DOHH2 (cell line): Measurements from ENCODE around the gene FAS.
"Not testable (repeated sequence)": the region's sequence is repeated elsewhere in the genome, so short reads cannot be mapped to it uniquely, and the experiment has no call there.

Source experiments
- H3F3A ChIP-seq: fragments of 200-600 bp; sonication (generic), shearing (Covaris generic); 2 replicates; pipeline ENCODE4 v1.6.0; 2016; ENCODE audit warnings: antibody characterized with exemption, mild to moderate bottlenecking; ENCODE audit not compliant: control insufficient read depth, insufficient read depth
- H3K27ac ChIP-seq: fragments of 200-600 bp; sonication (generic); 2 replicates; pipeline ENCODE4 v1.5.1; 2014; ENCODE audit warnings: low read depth, mild to moderate bottlenecking, low read length, moderate library complexity
- H3K27me3 ChIP-seq: fragments of 200-600 bp; sonication (generic); 2 replicates; pipeline ENCODE4 v1.6.1; 2014; ENCODE audit warnings: mild to moderate bottlenecking, low read length, mixed read lengths; ENCODE audit not compliant: control insufficient read depth
- H3K36me3 ChIP-seq: fragments of 200-600 bp; sonication (generic); 2 replicates; pipeline ENCODE4 v1.6.1; 2014; ENCODE audit warnings: mild to moderate bottlenecking, low read length, moderate library complexity, mixed read lengths; ENCODE audit not compliant: control insufficient read depth
- H3K4me1 ChIP-seq: fragments of 200-600 bp; sonication (generic); 2 replicates; pipeline ENCODE4 v1.6.1; 2014; ENCODE audit warnings: mild to moderate bottlenecking, low read length, mixed read lengths; ENCODE audit not compliant: control insufficient read depth
- H3K4me2 ChIP-seq: fragments of 200-600 bp; sonication (generic); 2 replicates; pipeline ENCODE4 v1.6.0; 2014; ENCODE audit warnings: mild to moderate bottlenecking, low read length, moderate library complexity
- H3K4me3 ChIP-seq: fragments of 200-600 bp; sonication (generic); 2 replicates; pipeline ENCODE4 v1.5.1; 2014; ENCODE audit warnings: mild to moderate bottlenecking, low read length, mixed read lengths
- H3K79me2 ChIP-seq: fragments of 200-600 bp; sonication (generic); 2 replicates; pipeline ENCODE4 v1.6.1; 2014; ENCODE audit warnings: mild to moderate bottlenecking, low read length, mixed read lengths; ENCODE audit not compliant: control insufficient read depth
- H3K9me2 ChIP-seq: fragments of 200-600 bp; sonication (generic); replicated peaks from 2 replicates; pipeline ENCODE4 v1.6.1; 2014; ENCODE audit warnings: mild to moderate bottlenecking, low read length, mixed read lengths; ENCODE audit not compliant: control insufficient read depth
- H3K9me3 ChIP-seq: fragments of 200-600 bp; sonication (generic); 2 replicates; pipeline ENCODE4 v1.6.1; 2014; ENCODE audit warnings: antibody characterized with exemption, low read length, mixed read lengths; ENCODE audit not compliant: control insufficient read depth, insufficient read depth
- H4K20me1 ChIP-seq: fragments of 200-600 bp; sonication (generic); 2 replicates; pipeline ENCODE4 v1.6.0; 2014; ENCODE audit warnings: low read depth, mild to moderate bottlenecking, antibody characterized with exemption, low read length, moderate library complexity; ENCODE audit not compliant: control insufficient read depth, insufficient read depth
- EZH2phosphoT487 ChIP-seq: fragments of 200-600 bp; sonication (generic); IDR thresholded peaks from 2 replicates; pipeline ENCODE4 v1.6.1; 2017; ENCODE audit warnings: borderline replicate concordance, mild to moderate bottlenecking, antibody characterized with exemption, low read length, moderate library complexity, mixed read lengths
- TF ChIP-seq, protein P1 (sequence below): fragments of 200-600 bp; sonication (generic); IDR thresholded peaks from one replicate; pipeline ENCODE4 v1.5.1; 2014; ENCODE audit warnings: antibody characterized with exemption, mild to moderate bottlenecking, low read depth, low read length; ENCODE audit not compliant: poor library complexity, severe bottlenecking

FAS gene

DNA sequence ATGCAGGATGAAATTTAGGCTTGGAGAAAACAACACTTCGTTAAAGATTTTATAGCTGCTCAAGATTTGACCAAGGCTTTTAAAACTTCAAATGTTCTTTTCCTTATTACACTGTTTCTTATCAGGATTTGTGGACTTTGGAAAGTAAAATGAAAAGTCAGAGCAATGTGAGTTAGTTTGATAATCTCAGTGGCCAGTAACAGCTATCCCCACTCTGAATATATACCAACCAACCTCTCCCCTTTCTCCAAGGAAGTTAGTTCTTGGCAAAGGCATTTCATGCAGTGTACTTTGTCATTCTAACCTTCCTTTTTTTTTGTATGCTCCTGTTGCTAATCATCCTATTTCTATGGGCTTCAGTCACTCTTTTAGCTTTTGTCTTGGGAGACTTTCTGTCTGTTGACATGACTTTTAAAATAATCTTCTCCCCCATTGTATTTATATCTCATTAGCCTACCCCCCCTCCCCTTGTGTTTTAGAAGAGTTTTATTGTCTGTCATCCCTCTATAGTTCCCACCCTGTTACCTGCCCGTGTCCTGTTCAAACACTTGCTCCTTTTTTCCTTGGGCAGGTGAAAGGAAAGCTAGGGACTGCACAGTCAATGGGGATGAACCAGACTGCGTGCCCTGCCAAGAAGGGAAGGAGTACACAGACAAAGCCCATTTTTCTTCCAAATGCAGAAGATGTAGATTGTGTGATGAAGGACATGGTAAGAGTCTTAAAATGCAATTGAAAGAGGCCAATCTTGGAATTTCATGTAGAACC, 16.7 kb downstream of the FAS start:
- Histone ChIP-seq H3K4me1 (peaks cover 8% of the 10 kb centered on the region), H3K4me3 (no peak overlapping the region), H3K79me2 (no peaks in the 10 kb centered on the region), H3K9me2 (no peaks in the 10 kb centered on the region), H3F3A (no peaks in the 10 kb centered on the region), H4K20me1 (no peaks in the 10 kb centered on the region), H3K9me3 (no peaks in the 10 kb centered on the region), H3K36me3 (no peaks in the 10 kb centered on the region), H3K27ac (no peak overlapping the region), H3K4me2 (no peak overlapping the region), H3K27me3 (no peaks in the 10 kb centered on the region)
- TF ChIP-seq EZH2phosphoT487, result no peak
- TF ChIP-seq, protein P1, sequence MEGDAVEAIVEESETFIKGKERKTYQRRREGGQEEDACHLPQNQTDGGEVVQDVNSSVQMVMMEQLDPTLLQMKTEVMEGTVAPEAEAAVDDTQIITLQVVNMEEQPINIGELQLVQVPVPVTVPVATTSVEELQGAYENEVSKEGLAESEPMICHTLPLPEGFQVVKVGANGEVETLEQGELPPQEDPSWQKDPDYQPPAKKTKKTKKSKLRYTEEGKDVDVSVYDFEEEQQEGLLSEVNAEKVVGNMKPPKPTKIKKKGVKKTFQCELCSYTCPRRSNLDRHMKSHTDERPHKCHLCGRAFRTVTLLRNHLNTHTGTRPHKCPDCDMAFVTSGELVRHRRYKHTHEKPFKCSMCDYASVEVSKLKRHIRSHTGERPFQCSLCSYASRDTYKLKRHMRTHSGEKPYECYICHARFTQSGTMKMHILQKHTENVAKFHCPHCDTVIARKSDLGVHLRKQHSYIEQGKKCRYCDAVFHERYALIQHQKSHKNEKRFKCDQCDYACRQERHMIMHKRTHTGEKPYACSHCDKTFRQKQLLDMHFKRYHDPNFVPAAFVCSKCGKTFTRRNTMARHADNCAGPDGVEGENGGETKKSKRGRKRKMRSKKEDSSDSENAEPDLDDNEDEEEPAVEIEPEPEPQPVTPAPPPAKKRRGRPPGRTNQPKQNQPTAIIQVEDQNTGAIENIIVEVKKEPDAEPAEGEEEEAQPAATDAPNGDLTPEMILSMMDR, result no peak

DNA sequence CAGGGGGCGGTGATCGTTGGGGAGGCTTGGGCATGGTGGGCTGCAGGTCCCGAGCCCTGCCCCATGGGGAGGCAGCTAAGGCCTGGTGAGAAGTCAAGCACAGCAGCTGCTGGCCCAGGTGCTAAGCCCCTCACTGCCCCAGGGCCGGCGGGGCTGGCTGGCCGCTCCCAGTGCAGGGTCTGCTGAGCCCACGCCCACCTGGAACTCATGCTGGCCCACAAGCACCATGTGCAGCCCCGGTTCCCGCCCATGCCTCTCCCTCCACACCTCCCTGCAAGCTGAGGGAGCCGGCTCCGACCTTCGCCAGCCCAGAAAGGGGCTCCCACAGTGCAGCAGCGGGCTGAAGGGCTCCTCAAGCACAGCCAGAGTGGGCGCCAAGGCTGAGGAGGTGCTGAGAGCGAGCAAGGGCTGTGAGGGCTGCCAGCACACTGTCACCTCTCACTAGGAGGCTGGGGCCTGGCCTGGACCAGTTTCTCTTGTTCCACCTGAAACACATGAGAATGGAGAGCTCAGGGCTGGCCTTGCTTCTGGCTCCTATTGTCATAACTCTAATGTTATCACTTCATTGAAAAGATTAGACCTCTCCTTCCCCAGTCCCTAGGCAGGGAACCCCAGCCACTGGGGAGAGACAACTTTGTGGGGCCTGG, 28.2 kb downstream of the FAS start:
- not testable (repeated sequence) for H3K9me2 ChIP-seq, H3K9me3 ChIP-seq, H4K20me1 ChIP-seq, H3K4me1 ChIP-seq, H3K4me3 ChIP-seq, H3K27ac ChIP-seq, H3K79me2 ChIP-seq, H3K27me3 ChIP-seq, H3K4me2 ChIP-seq, H3K36me3 ChIP-seq, H3F3A ChIP-seq

GRCh38 chr10:89019569-89020327, 29.1 kb downstream of the FAS start:
- Histone ChIP-seq H3K4me3 (no peak overlapping the region), H3K4me2 (no peak overlapping the region), H3K27me3 (no peaks in the 10 kb centered on the region), H3K9me2 (no peaks in the 10 kb centered on the region), H3K36me3 (no peaks in the 10 kb centered on the region), H3K4me1 (no peaks in the 10 kb centered on the region), H3F3A (no peaks in the 10 kb centered on the region), H3K79me2 (no peaks in the 10 kb centered on the region), H3K9me3 (peaks cover 4% of the 10 kb centered on the region; the same call in 1 of the 2 replicates), H4K20me1 (no peaks in the 10 kb centered on the region), H3K27ac (no peak overlapping the region)
- no peak for TF ChIP-seq EZH2phosphoT487
- TF ChIP-seq, protein P1, result no peak

GRCh38 chr10:89021526-89021925, 30.9 kb downstream of the FAS start:
- not testable (repeated sequence) for H3K27ac ChIP-seq, H3K36me3 ChIP-seq, H3F3A ChIP-seq, H3K9me2 ChIP-seq, H3K79me2 ChIP-seq, H4K20me1 ChIP-seq, H3K4me3 ChIP-seq, H3K4me1 ChIP-seq, H3K9me3 ChIP-seq, H3K4me2 ChIP-seq, H3K27me3 ChIP-seq
